ENCODE measurements around the gene DAB2IP. TPM values are rescaled to one million over a fixed set of nuclear protein-coding genes. Genes with fewer than 3 reads are reported as not detected.
A peak's percentile ranks its signal among the peaks of the same experiment; 100 is the strongest.

Gene DAB2IP
- total RNA-seq, 1 donor from 2014 or later, result 0.75 TPM

DNA sequence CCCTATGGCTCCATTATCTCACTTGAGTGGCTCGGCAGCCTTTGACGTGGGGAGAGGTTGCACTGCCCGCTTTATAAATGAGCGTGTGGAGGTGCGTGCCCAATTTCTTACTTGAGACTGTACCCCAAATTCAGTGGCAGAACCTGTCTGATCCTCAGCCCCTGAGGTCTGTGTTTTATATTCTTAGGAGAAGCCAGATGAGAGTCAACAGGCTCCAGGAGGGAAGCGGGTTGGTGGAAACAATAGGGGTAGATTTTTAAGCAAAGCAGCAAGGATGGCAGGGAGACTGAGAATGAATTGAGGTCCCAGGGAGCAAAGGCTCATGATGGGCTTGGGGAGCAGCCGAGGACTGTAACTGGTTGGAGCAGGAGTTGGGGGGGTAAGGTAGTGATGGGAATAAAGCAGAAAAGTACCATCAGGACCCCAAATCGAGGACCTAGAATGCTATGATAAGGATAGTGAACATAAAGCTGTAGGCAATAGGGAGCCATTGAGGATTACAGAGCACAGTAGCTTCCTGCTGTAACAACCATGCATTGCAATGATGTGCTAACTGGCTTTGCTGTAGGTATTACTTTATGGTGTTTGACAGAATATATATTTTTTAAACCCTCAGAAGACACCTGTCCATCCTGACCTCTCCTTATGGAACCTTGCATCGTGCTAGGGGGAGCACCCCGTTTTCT is 43.1 kb upstream of the DAB2IP start:
- no peaks in the 10 kb centered on the region for H3K36me3 Mint-ChIP-seq (ENCODE audit: low read depth)
- H3K4me1 Mint-ChIP-seq, result peaks cover 8% of the 10 kb centered on the region
- H3K9me3 Mint-ChIP-seq, result no peaks in the 10 kb centered on the region
- no peak for ATAC-seq (ENCODE audit: low read depth)
- intact Hi-C loops (cut with micrococcal nuclease), result no loop called here
- CTCF ChIA-PET, result no interaction called here
- POLR2A ChIA-PET, result no interaction called here
- TF ChIP-seq, protein P1, sequence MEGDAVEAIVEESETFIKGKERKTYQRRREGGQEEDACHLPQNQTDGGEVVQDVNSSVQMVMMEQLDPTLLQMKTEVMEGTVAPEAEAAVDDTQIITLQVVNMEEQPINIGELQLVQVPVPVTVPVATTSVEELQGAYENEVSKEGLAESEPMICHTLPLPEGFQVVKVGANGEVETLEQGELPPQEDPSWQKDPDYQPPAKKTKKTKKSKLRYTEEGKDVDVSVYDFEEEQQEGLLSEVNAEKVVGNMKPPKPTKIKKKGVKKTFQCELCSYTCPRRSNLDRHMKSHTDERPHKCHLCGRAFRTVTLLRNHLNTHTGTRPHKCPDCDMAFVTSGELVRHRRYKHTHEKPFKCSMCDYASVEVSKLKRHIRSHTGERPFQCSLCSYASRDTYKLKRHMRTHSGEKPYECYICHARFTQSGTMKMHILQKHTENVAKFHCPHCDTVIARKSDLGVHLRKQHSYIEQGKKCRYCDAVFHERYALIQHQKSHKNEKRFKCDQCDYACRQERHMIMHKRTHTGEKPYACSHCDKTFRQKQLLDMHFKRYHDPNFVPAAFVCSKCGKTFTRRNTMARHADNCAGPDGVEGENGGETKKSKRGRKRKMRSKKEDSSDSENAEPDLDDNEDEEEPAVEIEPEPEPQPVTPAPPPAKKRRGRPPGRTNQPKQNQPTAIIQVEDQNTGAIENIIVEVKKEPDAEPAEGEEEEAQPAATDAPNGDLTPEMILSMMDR (IDR thresholded peaks at IDR 0.05), result no peak
- no peak for DNase-seq
- peaks cover 43% of the 10 kb centered on the region for H3K27me3 Mint-ChIP-seq
- H3K4me3 Mint-ChIP-seq, result no peak overlapping the region
- H3K27ac Mint-ChIP-seq, result no peak overlapping the region

DNA sequence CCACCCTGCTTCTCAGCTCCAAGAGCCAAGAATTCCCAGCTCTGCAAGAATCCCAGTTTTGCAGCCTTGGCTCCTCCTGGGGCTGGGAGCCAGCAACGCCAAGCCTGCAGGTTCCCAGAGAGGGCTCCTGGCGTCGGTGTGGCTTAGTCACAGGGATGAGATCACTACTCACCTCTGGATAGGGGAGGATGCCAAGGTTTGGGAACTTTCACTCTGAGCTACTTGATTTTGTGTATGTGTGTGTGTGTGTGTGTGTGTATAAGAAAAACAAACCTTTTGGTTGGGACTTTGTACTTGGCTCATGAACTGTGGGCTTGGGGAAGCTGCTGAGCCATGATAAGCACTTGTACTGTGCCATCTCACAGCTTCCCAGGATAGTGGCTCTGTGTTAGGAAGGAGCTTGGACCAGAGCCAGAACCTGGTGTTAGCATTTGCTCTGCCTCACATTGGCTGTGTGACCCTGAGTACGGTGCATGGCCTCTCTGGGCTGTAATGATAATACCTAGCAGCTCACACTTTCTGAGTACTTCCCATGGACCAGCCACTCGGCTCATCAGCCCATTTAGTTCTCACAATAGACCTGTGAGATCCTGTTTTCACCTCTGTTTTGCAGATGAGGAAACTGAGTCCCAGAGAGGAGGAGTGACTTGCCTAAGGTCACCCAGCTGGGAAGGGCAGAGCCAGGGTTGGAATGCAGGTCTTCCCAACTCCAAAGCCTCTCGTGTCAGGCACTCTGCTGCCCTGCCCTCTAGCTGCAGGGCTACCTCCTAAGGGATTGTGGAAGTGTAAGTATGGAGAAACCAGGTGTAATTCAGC is 41.4 kb upstream of the DAB2IP start:
- Mint-ChIP-seq H3K27me3 (peaks cover 40% of the 10 kb centered on the region), H3K4me1 (peaks cover 16% of the 10 kb centered on the region), H3K27ac (no peak overlapping the region), H3K4me3 (no peak overlapping the region), H3K36me3 (ENCODE audit: low read depth) (no peaks in the 10 kb centered on the region), H3K9me3 (no peaks in the 10 kb centered on the region)
- no peak for DNase-seq
- no peak for ATAC-seq (ENCODE audit: low read depth)
- intact Hi-C loops (cut with micrococcal nuclease), result no loop called here
- TF ChIP-seq, protein P1 (IDR thresholded peaks at IDR 0.05), result no peak
- CTCF ChIA-PET, result interaction anchor here (0.6 kb wide), 1 partner anchor 1385 kb away, joined by 4 read pairs; no protein-coding TSS in a partner anchor
- POLR2A ChIA-PET, result no interaction called here

GRCh38 chr9:121610638-121610953 is 40.8 kb upstream of the DAB2IP start:
- intact Hi-C loops (cut with micrococcal nuclease), result no loop called here
- TF ChIP-seq, protein P1 (IDR thresholded peaks at IDR 0.05), result no peak
- ChIA-PET CTCF (no interaction called here), POLR2A (no interaction called here)
- Mint-ChIP-seq H3K36me3 (ENCODE audit: low read depth) (no peaks in the 10 kb centered on the region), H3K4me3 (no peak overlapping the region), H3K4me1 (peaks cover 16% of the 10 kb centered on the region), H3K27me3 (peaks cover 38% of the 10 kb centered on the region), H3K27ac (no peak overlapping the region), H3K9me3 (no peaks in the 10 kb centered on the region)
- DNase-seq (no peak), ATAC-seq (ENCODE audit: low read depth) (no peak)

- no peak overlapping the region for H3K4me3 Mint-ChIP-seq
- no peak for ATAC-seq (ENCODE audit: low read depth)
- intact Hi-C loops (cut with micrococcal nuclease), result no loop called here
- TF ChIP-seq, protein P1 (IDR thresholded peaks at IDR 0.05), result no peak
- ChIA-PET CTCF (no interaction called here), POLR2A (no interaction called here)
- H3K9me3 Mint-ChIP-seq, result no peaks in the 10 kb centered on the region
- H3K27ac Mint-ChIP-seq, result no peak overlapping the region
- DNase-seq, result no peak
- peaks cover 42% of the 10 kb centered on the region for H3K27me3 Mint-ChIP-seq
- H3K4me1 Mint-ChIP-seq, result peaks cover 16% of the 10 kb centered on the region
- no peaks in the 10 kb centered on the region for H3K36me3 Mint-ChIP-seq (ENCODE audit: low read depth)
Measured at GRCh38 chr9:121612511-121612998, 38.9 kb upstream of the DAB2IP start.

GRCh38 chr9:121613009-121613752 is 38.3 kb upstream of the DAB2IP start:
- ChIA-PET POLR2A (no interaction called here), CTCF (no interaction called here)
- Mint-ChIP-seq H3K4me1 (peaks cover 16% of the 10 kb centered on the region), H3K27ac (no peak overlapping the region), H3K27me3 (peaks cover 36% of the 10 kb centered on the region), H3K36me3 (ENCODE audit: low read depth) (no peaks in the 10 kb centered on the region), H3K9me3 (no peaks in the 10 kb centered on the region), H3K4me3 (peak overlapping the region; percentile 39)
- intact Hi-C loops (cut with micrococcal nuclease), result no loop called here
- no peak for ATAC-seq (ENCODE audit: low read depth)
- TF ChIP-seq, protein P1 (IDR thresholded peaks at IDR 0.05), result no peak
- no peak for DNase-seq
